Measurements from ENCODE around the gene SLC6A18.

Gene SLC6A18

DNA sequence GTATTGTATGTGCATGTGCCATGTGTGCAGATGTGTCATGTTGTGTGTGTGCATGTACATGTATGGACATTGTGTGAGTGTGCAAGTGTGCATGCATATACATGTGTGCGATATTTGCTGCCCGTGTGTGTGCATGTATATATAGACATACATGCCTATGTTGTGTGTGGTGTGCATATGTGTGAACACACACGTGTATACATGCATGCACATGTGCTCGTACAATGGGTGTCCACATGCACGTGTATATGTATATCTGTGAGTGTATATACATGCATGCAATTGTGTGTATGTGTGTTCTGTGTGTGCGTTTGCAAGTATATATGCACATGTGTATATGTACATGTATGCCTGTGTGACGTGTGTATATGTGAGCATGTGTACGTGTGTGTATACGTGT lies 3.0 kb upstream of the SLC6A18 start:
- no peak overlapping the region for H3K4me3 ChIP-seq (ENCODE audit: low read length)
- no peaks in the 10 kb centered on the region for H3F3A ChIP-seq (ENCODE audit: control insufficient read depth, insufficient read depth)
- H3K9me3 ChIP-seq (ENCODE audit: control insufficient read depth, insufficient read depth, low read length) = peaks cover 5% of the 10 kb centered on the region; the same call in 1 of the 2 replicates
- H3K27ac ChIP-seq (ENCODE audit: low read depth, low read length) = no peak overlapping the region
- no peaks in the 10 kb centered on the region for H3K4me1 ChIP-seq (ENCODE audit: control insufficient read depth, low read length)
- TF ChIP-seq, protein P1, sequence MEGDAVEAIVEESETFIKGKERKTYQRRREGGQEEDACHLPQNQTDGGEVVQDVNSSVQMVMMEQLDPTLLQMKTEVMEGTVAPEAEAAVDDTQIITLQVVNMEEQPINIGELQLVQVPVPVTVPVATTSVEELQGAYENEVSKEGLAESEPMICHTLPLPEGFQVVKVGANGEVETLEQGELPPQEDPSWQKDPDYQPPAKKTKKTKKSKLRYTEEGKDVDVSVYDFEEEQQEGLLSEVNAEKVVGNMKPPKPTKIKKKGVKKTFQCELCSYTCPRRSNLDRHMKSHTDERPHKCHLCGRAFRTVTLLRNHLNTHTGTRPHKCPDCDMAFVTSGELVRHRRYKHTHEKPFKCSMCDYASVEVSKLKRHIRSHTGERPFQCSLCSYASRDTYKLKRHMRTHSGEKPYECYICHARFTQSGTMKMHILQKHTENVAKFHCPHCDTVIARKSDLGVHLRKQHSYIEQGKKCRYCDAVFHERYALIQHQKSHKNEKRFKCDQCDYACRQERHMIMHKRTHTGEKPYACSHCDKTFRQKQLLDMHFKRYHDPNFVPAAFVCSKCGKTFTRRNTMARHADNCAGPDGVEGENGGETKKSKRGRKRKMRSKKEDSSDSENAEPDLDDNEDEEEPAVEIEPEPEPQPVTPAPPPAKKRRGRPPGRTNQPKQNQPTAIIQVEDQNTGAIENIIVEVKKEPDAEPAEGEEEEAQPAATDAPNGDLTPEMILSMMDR (IDR thresholded peaks at IDR 0.05; ENCODE audit: low read depth, low read length, poor library complexity, severe bottlenecking) = no peak
- TF ChIP-seq EZH2phosphoT487 (IDR thresholded peaks at IDR 0.05; ENCODE audit: borderline replicate concordance, low read length) = no peak
- no peaks in the 10 kb centered on the region for H4K20me1 ChIP-seq (ENCODE audit: control insufficient read depth, insufficient read depth, low read depth, low read length)
- H3K4me2 ChIP-seq (ENCODE audit: low read length) = no peak overlapping the region
- no peaks in the 10 kb centered on the region for H3K36me3 ChIP-seq (ENCODE audit: control insufficient read depth, low read length)
- H3K9me2 ChIP-seq (replicated peaks; ENCODE audit: control insufficient read depth, low read length) = no peaks in the 10 kb centered on the region
- H3K27me3 ChIP-seq (ENCODE audit: control insufficient read depth, low read length) = no peaks in the 10 kb centered on the region
- no peaks in the 10 kb centered on the region for H3K79me2 ChIP-seq (ENCODE audit: control insufficient read depth, low read length)

DNA sequence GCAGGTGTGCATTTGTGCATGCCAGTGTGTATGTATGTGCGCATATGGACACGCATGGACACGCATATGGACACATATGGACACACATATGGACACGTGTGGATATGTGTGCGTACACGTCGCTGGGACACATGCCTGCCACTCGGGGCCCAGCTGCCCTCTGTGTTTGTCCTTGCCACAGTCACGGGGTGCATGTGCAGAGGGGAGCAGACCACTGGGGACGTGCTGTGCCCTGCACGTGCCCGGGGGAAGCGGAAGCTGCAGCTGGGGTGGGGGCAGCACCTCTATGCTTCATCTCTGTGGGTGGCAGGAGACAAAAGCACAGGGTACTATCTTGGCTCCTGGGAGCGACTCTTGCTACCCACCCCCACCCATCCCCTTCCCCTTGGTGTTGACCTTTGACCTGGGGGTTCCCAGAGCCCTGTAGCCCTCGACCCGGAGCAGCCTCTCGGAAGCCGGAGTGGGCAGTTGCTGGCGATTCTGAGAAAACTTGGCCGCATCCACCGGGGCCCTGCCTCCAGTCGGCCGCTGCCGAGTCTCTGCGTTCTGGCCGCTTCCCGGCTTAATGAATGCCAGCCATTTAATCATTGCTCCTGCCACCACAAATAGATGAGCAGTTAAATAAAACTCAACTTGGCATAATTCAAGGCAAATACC lies 2.4 kb upstream of the SLC6A18 start:
- Histone ChIP-seq H3K4me1 (ENCODE audit: control insufficient read depth, low read length) (no peaks in the 10 kb centered on the region), H3K36me3 (ENCODE audit: control insufficient read depth, low read length) (no peaks in the 10 kb centered on the region), H3K9me3 (ENCODE audit: control insufficient read depth, insufficient read depth, low read length) (peaks cover 5% of the 10 kb centered on the region; the same call in 1 of the 2 replicates), H3K9me2 (replicated peaks; ENCODE audit: control insufficient read depth, low read length) (no peaks in the 10 kb centered on the region), H3F3A (ENCODE audit: control insufficient read depth, insufficient read depth) (no peaks in the 10 kb centered on the region), H3K4me2 (ENCODE audit: low read length) (no peak overlapping the region), H3K27ac (ENCODE audit: low read depth, low read length) (no peak overlapping the region), H4K20me1 (ENCODE audit: control insufficient read depth, insufficient read depth, low read depth, low read length) (no peaks in the 10 kb centered on the region), H3K4me3 (ENCODE audit: low read length) (no peak overlapping the region), H3K79me2 (ENCODE audit: control insufficient read depth, low read length) (no peaks in the 10 kb centered on the region), H3K27me3 (ENCODE audit: control insufficient read depth, low read length) (no peaks in the 10 kb centered on the region)
- TF ChIP-seq EZH2phosphoT487 (IDR thresholded peaks at IDR 0.05; ENCODE audit: borderline replicate concordance, low read length) = no peak
- TF ChIP-seq, protein P1 (IDR thresholded peaks at IDR 0.05; ENCODE audit: low read depth, low read length, poor library complexity, severe bottlenecking) = no peak

DNA sequence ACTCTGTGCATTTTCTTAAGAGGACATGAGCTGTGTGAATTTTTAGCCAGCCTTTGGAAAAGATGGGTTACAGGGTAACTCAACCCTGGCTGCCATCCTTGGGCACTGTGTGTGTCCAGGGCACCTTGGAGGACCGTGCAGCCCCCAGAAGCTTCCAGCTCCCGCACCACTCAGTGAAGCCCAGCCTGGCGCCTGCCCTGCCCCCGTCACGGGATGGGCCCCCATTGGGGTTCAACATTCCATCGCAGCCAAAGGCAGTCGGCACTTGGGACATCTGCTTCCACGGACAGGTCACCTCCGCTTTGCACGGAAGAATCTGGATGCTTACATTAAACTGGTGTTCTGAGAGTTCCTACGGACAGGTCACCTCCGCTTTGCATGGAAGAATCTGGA lies 1.9 kb upstream of the SLC6A18 start:
- H3K36me3 ChIP-seq (ENCODE audit: control insufficient read depth, low read length) = no peaks in the 10 kb centered on the region
- no peaks in the 10 kb centered on the region for H4K20me1 ChIP-seq (ENCODE audit: control insufficient read depth, insufficient read depth, low read depth, low read length)
- no peaks in the 10 kb centered on the region for H3K27me3 ChIP-seq (ENCODE audit: control insufficient read depth, low read length)
- no peak overlapping the region for H3K4me2 ChIP-seq (ENCODE audit: low read length)
- no peak overlapping the region for H3K27ac ChIP-seq (ENCODE audit: low read depth, low read length)
- H3F3A ChIP-seq (ENCODE audit: control insufficient read depth, insufficient read depth) = no peaks in the 10 kb centered on the region
- no peak for TF ChIP-seq EZH2phosphoT487 (IDR thresholded peaks at IDR 0.05; ENCODE audit: borderline replicate concordance, low read length)
- TF ChIP-seq, protein P1 (IDR thresholded peaks at IDR 0.05; ENCODE audit: low read depth, low read length, poor library complexity, severe bottlenecking) = no peak
- H3K4me3 ChIP-seq (ENCODE audit: low read length) = no peak overlapping the region
- no peaks in the 10 kb centered on the region for H3K4me1 ChIP-seq (ENCODE audit: control insufficient read depth, low read length)
- no peaks in the 10 kb centered on the region for H3K9me2 ChIP-seq (replicated peaks; ENCODE audit: control insufficient read depth, low read length)
- peaks cover 5% of the 10 kb centered on the region; the same call in 1 of the 2 replicates for H3K9me3 ChIP-seq (ENCODE audit: control insufficient read depth, insufficient read depth, low read length)
- H3K79me2 ChIP-seq (ENCODE audit: control insufficient read depth, low read length) = no peaks in the 10 kb centered on the region
